NOMO-1 treated with DMSO at 0.1 percent for 48 hours (cell line): Measurements from ENCODE around the gene FPR2.
"Not testable (repeated sequence)": the region's sequence is repeated elsewhere in the genome, so short reads cannot be mapped to it uniquely, and the experiment has no call there.

Experiments
- DNase-seq: peaks from one replicate; lab custom pipeline; 2025; ENCODE audit not compliant: unreplicated experiment; lab: John Stamatoyannopoulos, UW

The FPR2 gene, protein sequence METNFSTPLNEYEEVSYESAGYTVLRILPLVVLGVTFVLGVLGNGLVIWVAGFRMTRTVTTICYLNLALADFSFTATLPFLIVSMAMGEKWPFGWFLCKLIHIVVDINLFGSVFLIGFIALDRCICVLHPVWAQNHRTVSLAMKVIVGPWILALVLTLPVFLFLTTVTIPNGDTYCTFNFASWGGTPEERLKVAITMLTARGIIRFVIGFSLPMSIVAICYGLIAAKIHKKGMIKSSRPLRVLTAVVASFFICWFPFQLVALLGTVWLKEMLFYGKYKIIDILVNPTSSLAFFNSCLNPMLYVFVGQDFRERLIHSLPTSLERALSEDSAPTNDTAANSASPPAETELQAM

DNA sequence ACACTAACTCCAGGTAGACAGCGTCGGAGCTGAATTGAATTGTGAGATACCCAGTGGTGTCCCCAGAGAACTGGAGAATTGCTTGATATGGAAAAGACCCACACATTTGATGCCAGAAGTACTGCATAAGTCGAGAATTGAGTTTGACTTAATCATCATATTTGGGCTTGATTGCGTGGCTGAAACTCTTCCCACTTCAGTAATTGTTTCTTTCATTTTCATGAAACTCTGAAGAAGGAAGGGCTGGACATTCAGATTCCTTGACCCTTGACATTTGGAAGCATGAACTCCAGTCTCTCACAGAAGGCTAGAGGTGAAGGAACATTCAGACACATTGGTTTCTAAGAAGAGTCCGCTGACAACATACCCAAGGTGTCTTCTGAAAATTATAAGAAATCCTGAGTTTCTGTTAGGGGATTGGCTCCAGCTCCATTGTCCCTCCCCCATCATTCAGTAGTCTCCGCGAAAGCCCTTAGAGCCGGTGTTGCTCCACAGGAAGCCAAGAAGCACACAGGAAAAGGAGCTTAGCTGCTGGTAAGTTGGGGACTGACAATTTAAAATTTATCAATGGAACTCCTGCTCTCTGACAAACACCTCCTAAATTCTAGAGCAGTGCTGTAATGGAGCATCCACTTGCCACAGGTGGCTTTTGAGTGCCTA is at the start of gene FPR2:
Gene FPR2 (plus strand): TSS at position 484 of the 660 bp plus-strand sequence. CDS start 7,479 bp downstream, outside the sequence.
- peak; percentile 54 for DNase-seq

DNA sequence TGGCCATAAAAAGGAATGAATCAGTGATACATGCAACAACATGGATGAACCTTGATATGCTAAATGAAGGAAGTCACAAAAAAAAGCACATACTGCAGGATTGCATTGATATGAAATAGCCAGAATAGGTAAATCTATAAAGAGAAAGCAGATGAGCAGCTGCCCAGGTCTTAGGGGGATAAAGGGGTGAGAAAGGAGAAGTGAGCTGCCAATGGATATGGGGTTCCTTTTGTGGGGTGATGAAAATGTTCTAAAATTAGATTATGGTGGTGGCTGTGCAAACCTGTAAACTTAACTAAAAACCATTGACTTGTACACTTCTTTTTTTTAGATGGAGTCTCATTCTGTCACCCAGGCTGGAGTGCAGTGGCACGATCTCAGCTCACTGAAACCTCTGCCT is 49.3 kb upstream of the FPR2 start:
- peak; percentile 21 for DNase-seq

DNA sequence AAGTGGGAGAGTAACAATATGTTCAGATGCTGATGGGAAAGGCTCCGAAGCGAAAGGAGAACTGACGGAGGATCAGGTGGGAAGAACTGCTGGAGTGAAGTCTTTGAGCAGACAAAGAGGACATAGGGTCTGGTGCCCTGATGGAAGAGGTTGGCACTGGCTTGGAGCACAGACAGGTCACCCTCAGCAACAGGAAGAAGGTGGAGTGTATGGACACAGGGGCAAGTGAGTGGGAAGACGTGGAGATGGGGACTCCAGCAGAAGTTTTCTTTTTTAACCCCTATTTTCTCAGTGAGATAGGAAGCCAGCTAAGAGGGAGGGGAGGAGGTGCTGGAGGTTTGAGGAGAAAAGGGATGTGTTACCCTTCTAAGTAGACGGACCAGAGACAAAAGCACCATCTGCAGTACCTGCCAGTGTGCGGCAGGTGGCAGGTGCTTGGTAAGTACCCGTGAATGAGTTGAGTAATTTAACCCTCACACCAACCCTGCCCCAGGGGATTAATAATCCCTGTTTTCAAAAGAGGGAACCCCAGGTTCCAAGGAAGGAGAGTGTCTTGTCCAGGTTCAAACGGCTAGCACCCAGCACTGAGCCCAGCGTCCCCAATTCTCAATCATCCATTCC is 48.4 kb upstream of the FPR2 start:
- DNase-seq = no peak

DNA sequence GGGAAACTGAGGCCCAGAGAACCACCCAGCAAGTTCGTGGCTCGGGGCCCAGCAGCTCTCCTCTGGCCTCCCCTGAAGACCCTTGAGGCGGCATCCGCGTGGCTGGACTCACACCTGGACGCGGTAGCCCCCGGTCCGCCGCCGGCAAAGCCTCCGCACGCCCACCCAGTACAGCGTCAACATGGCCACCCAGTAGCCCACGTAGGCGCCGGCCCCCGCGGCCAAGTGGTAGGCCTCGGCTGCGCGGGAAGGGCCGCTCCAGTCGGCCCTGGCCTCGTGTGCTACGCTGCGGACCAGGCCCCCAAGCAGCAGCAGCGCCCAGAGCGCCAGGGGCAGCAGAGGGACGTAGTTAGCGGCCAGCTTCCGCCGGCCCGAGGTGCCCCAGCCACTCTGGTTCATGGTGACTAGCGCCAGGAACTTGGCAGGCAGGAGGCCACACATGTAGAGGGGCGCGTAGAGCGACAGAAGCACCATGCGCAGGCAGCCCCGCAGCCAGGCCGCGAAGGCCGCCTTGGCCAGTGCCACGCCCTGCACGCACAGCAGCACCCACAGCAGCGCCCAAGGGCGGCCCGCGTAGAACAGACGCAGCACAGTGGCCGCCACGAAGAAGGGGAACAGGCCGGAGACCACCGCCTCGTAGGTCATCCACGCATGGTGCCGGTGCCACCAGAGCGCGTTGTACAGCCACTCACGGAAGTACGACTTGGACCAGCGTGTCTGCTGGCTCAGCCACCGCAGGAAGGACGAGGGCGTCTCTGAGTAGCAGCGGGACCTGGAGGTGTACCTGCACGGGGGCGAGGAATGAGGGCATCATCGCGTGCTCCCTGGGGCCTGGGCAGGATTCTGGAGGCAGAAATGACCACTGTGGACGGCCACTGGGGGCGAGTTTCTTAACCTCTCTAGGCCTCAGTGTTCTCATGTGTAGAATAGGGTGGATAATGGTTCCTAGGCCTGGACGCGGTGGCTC is 47.4 kb upstream of the FPR2 start:
- DNase-seq = no peak

DNA sequence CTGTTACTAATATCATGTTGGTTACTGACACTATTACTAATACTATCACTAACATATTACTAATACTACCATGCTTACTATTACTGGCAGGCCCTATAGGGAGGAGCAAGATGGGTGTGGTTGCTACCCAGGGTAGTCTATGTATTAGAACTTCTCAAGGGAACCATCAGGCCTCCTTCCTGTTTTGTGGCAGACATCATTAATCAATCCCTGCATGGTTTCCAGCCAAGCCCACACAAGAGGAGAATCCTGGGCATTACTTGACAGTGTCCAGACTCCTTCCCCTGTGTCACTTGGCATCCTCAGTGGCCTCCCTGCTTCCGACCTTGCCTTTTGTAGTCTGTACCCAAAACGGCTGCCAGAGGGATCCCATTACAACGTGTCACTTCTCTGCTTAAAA is 46.1 kb upstream of the FPR2 start:
- peak; percentile 36 for DNase-seq

DNA sequence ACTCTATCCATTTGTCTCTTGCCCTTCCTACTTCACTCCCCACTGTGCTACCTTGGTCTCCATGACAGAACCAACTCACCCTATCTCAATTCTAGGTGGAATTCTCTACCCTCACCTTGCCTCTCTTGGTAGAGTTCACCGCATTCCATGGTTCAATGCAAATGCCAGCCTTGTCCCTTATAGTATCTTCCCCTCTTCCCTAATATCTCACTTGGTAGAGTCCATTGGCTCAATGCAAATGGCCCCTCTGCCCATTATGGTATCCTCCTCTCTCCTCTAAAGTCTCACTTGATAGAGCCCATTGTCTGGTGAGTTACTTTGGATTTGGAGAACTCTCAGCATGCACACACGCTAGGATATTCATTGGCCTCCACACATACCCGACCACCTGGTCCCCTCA is 45.1 kb upstream of the FPR2 start:
- DNase-seq = no peak

DNA sequence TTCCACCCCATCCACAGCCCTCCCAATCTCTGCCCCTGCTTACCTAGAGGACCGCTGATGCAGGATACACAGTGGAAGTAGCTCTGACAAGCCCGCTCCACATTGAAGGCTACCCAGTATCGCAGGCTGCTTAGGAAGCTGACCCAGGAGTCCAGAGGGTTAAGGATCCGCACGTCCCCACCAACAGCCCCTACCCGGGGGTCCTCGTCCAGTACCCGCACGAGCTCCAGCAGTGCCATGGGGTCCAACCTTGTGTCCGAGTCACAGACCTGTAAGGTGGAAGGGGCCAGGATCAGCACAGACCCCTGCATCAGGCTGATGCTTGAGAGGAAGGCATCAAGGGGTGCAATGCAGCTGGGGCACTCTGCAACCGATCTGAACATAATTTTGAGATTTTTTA is 44.1 kb upstream of the FPR2 start:
- DNase-seq = no peak

DNA sequence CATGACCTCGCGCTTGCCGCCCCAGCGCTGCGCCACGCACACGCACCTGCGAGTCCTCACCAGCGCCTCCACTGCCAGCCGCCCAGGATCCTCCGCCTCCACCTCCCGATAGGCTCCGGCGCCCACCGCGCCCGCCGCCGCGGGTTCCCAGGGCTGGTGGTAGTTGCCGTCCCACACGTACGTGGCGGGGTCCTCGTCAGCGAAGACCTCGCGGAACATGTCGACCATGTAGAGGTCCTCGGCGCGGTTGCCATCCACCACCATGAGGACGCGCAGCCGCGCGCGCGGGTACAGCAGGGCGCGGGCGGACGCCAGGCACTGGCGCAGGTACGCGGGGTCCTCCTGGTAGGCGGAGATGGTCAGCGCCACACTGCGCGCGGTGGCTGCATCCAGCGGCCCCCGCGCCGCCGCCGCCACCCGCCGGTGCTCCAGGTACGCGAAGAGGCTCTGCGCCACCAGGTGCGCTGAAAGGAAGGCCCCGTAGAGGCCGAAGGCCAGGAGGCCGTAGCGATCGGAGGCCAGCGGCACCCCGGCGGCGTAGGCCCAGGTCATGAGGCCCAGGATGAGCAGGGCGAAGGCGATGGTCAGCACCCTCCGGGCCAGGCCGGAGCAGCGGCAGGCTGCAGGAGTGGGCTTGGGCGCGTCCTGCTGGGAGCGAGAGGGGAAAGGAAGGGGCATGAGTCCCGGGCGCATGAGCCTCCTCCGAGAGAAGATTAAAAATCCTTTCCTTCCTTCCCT is 41.6 kb upstream of the FPR2 start:
- no peak for DNase-seq

DNA sequence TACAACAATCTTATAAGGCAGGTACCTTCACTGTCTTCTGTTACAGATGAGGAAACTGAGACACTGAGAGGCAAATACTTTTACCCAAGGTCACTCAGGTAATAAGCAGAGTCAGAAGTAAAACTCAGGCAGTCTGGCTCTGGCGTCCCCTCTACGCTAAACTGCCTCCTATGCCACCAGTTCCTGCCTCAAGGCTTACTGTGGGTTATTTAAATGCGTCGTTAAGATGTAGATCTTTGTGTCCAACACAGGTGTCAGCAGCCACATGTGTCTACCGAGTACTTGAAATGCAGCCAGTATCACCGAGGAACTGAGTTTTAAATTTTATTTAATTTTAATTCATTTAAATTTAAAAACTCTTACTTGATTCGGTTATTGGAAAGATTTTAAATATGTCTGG is 39.1 kb upstream of the FPR2 start:
- DNase-seq = no peak

DNA sequence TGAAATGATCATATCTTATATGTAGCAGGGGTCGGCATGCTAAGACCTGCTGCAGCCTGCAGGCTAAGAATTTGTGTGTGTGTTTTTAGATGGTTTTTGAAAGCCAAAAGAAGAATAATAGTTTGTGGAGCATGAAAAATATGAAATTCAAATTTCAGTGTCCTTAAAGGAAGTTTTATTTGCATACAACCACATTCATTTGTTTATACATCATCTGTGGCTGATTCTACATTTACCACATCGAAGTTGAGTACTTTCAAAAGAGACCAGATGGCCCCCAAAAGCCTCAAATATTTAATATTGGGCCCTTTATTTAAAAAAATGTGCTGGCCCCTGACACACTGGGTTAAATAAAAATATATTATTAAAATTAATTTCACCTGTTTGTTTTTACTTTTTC is 38.5 kb upstream of the FPR2 start:
- DNase-seq = no peak

DNA sequence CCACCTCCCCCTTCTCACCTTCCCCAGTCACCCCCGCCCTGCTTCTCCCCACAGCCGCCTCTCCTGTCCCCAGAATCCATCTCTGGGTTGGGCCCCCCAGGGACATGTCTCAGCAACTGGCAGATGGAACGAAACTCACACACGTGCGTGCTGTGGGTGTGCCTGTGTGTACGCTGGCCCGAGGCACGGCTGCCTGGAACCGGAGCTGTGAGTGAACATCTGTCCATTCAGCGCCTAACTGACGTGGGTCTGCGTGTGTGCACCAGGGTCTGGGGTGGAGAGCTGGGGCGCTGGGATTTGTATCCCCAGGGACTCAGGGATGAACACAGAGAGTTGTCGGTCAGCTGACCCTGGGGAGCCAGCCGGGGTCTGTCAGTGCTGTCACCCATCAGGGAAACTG is 36.4 kb upstream of the FPR2 start:
- no peak for DNase-seq

DNA sequence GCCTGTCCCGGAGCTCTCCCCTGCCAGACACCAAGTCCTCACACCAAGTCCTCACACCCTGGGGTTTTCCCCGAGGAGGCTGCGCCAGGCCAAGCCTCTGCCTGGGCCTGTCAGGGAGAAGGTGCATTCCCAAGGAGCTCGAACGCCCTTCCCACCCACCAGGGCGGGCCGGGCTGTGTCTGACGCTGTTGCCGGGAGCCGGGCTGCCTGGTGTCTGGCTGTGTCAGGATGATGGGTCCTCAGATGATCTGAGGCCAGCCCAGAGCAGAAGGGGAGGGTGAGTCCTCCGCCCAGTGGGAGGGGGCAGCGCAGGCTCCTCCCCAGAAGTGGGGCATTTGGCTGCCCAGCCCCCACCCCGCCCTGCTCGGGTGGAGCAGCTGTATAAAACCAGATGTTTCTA is 34.9 kb upstream of the FPR2 start:
- DNase-seq = no peak

DNA sequence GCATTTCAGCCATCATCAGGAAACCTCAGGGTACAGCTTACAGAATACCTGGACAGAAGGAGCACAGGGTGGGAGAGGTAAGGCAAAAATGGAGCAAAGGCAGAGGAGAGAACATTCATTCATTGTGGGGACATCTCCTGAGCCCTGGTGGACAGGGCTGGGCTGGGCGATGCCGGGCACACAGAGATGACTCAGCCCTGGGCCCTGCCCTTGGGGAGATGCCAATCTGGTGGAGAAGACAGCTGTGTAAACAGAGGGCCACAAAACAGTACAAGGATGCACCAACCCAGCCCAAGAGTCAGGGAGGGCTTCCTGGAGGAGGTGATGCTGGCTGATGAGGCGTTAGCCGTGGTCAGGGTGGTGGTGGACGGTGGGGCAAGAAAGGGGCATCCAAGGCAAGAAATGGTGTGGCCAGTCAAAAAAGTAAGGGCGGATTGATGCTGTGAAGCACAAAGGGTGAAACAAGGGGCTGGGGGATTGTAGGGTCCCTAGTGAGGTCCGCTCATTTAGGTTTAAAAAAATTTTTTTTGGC is 33.6 kb upstream of the FPR2 start:
- no peak for DNase-seq

DNA sequence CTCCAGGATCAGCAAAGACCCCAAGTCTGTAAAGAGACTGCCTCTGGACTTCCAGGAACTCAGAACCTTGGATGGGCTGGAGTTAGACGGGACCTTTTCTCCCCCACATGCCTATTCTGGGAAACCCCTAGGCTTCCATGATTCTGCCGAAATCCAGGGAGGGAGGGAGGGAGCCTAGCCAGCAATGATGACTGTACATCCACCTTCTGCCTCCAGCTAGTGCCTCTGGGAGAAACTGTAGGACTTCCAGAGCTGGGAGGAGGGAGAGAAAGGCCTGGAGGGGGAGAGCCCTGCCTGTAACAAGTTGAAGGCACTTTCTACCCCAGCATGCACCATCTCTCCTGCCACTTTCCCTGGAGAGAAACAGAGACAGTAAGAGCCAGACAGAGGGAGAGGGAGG is 31.2 kb upstream of the FPR2 start:
- DNase-seq = no peak

DNA sequence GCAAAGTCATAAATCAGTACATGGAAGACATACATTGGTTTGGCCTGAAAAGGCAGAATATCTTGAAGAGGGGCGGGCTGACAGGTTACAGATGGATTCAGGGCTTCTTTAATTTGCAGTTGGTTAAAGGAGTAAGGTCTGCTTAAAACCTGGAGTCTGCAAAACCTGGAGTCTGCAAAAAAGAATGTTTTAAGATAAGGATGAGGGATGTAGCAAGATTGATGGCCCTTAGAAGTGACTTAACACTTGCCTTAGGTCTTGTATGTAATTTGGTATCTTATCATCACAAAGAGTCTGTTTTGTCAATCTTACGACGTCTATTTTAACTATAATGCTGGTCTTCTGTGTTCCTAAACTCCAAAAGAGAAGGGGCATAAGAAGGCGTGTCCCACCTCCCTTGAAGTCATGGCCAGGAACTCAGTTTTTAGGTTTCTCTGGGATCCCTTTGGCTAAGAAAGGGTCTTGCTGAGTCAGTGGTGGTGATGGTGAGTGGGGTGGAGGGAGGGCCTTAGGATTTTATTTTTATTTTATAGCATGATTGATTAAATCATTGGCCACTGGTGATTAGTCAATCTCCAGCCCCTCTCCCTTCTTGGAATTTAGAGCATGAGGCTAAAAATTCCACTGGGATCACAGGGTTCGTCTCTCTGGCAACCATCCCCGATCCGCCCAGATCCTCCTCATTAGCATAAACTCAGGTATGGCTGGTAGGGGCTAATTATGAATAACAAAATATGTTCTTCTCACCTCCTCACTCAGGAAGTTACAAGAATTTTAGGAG is 27.0 kb upstream of the FPR2 start:
- DNase-seq = no peak

DNA sequence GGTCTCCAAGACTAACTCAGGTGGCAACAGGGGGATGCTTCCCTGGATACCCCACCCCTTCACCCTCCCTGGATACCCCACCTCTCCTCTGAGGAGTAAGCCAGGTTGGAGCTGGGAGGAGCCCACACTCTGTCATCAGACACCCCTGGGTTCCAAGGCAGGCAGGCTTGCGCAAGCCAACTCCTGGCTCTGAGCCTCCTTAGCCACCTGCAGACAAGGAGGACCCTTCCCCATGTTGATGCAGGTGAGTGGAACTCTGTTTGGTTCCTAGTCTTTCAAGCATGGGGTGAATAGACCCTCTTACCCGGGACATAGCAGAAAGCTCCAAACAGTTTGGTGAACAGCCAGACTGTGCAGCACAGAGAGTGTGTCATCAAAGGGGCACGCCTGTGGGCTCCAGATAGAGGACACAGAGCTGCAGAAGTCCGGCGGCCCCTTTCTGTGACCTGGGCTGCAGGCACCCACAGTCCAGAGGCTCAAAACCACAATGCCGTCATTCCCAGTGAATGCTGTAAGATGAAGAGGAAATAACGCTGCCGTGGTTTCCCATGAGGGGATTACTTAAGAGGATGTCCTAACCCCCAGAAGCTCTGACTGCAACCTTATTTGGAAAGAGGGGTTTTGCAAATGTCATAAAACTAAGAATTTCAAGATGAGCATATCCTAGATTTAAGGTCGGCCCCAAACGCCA is 25.1 kb upstream of the FPR2 start:
- peak; percentile 88 for DNase-seq

DNA sequence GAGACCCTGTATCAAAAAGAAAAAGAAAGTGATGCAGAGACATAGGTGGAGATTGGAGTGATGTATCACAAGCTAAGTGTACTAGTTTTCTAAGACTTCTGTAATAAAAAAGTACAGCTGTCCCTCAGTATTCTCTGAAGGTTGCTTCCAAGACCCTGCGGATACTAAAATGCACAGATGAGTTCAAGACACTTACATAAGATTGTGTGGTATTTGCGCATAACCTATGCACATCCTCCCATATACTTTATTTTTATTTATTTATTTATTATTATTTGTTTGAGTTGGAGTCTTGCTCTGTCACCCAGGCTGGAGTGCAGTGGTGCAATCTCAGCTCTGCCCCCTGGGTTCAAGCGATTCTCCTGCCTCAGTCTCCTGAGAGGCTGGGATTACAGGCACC is 23.6 kb upstream of the FPR2 start:
- no peak for DNase-seq

DNA sequence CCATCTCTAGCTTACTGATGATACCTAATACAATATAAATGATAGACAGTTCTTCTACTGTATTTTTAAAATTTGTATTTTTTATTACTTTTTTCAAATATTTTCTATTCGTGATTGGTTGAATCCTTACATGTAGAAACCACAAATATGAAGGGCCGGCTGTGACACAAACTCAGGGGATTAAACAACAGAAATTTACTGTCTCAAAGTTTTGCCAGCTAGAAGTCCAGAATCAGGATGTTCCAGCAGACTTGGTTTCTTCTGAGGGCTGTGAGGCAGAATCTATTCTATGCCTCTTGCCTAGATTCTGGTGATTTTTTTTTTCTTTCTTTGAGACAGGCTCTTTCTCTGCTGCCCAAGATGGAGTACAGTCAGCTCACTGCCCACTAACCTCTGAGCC is 23.1 kb upstream of the FPR2 start:
- DNase-seq = no peak

DNA sequence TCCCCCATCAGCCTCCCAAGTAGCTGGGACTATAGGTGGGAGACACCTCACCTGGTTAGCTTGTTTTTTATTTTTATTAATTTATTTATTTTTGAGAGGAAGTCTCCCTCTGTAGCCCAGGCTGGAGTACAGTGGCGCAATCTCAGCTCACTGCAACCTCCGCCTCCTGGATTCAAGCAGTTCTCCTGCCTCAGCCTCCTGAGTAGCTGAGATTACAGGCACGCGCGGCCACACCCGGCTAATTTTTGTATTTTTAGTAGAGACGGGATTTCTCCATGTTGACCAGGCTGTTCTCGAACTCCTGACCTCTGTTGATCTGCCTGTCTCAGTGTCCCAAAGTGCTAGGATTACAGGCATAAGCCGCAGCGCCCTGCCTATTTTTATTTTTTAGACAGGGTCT is 22.5 kb upstream of the FPR2 start:
- not testable (repeated sequence) for DNase-seq
